HepG2 (cell line): ENCODE results near the gene WNT10A. TPM values are rescaled to one million over a fixed set of nuclear protein-coding genes. Genes with fewer than 3 reads are reported as not detected.

ENCODE experiments used
- ATAC-seq: fragments of 200-7000 bp; cut with Tn5 transposase; 3 replicates; pipeline ENCODE4 v1.9.1; 2020; ENCODE audit warnings: mild to moderate bottlenecking, moderate library complexity
- BruUV-seq: library from RNA; stranded (reverse); fragments of 400-500 nt; replicated peaks from 2 replicates; lab custom pipeline; 2021; lab: Mats Ljungman, UMichigan
- CTCF ChIA-PET: fragments of 300-600 bp; formaldehyde crosslinking; extraction: SDS; loops from one replicate; lab custom pipeline; 2021; ENCODE audit warnings: low total read pairs, inconsistent platforms, low intra/inter-chr PET ratio; lab: Yijun Ruan, JAX
- POLR2A ChIA-PET: fragments of 350-600 bp; sonication (Branson Sonifier 250); formaldehyde crosslinking; loops from one replicate; lab custom pipeline; 2020; ENCODE audit warnings: antibody characterized with exemption, inconsistent platforms; lab: Yijun Ruan, JAX
- DNase-seq: peaks from one replicate; pipeline ENCODE4 v3.0.0-alpha.2; 2015; ENCODE audit warnings: low spot score
- FAIRE-seq: peaks from 3 replicates; lab custom pipeline; 2011; peaks lifted over from hg19 to GRCh38; lab: Jason Lieb, UNC
- H2AFZ ChIP-seq: one replicate; pipeline ENCODE4 v1.6.1; 2011; ENCODE audit warnings: low read length, inconsistent platforms
- H3K27ac ChIP-seq: fragments of 300-600 bp; 3 replicates; pipeline ENCODE4 v1.8.0; 2011; ENCODE audit warnings: mixed run types, mild to moderate bottlenecking, mixed read lengths, low read length, inconsistent platforms; ENCODE audit not compliant: insufficient read depth; ENCODE audit errors: extremely low read length
- H3K27me3 ChIP-seq, 2 experiments: fragments of 200-600 bp in 1 of 2; 2 replicates in 1 of 2; 3 replicates in 1 of 2; pipeline versions ENCODE4 v1.6.0 to v1.8.0; 2011; ENCODE audit warnings: low read length in 2 of 2, mild to moderate bottlenecking in 2 of 2, moderate library complexity in 2 of 2, inconsistent platforms in 1 of 2; ENCODE audit not compliant: insufficient read depth in 2 of 2, control insufficient read depth in 1 of 2
- H3K36me3 ChIP-seq, 2 experiments: fragments of 200-600 bp in 1 of 2; replicated peaks in 1 of 2; 2 replicates in 1 of 2; 3 replicates in 1 of 2; pipeline versions ENCODE4 v1.5.1 to v1.8.0; 2011; ENCODE audit warnings: low read length in 2 of 2, inconsistent platforms in 1 of 2; ENCODE audit not compliant: insufficient read depth in 2 of 2, control insufficient read depth in 1 of 2
- H3K4me1 ChIP-seq: 2 replicates; pipeline ENCODE4 v1.5.1; 2012; ENCODE audit warnings: low read length, inconsistent platforms; ENCODE audit not compliant: insufficient read depth
- H3K4me2 ChIP-seq: 2 replicates; pipeline ENCODE4 v1.6.0; 2011; ENCODE audit warnings: low read depth, low read length, inconsistent platforms
- H3K4me3 ChIP-seq, 3 experiments: fragments of 200-600 bp in 1 of 3; sonication (generic), shearing (Covaris generic) in 1 of 3; replicated peaks in 1 of 3; 2 replicates each; pipeline ENCODE4 v1.5.1; 2011 to 2016; ENCODE audit warnings: low read length in 3 of 3, inconsistent platforms in 2 of 3, low read depth in 2 of 3, mild to moderate bottlenecking in 2 of 3, control low read depth in 1 of 3, mixed read lengths in 1 of 3; ENCODE audit not compliant: insufficient read depth in 1 of 3
- H3K79me2 ChIP-seq: one replicate; pipeline ENCODE4 v1.6.1; 2011; ENCODE audit warnings: low read length, inconsistent platforms; ENCODE audit not compliant: insufficient read depth
- H3K9ac ChIP-seq: 2 replicates; pipeline ENCODE4 v1.6.0; 2011; ENCODE audit warnings: mild to moderate bottlenecking, low read depth, low read length, inconsistent platforms; ENCODE audit not compliant: insufficient read depth
- H3K9me3 ChIP-seq: 2 replicates; pipeline ENCODE4 v1.5.1; 2012; ENCODE audit warnings: mild to moderate bottlenecking, low read length
- H4K20me1 ChIP-seq: 2 replicates; pipeline ENCODE4 v1.6.0; 2011; ENCODE audit warnings: inconsistent platforms, mild to moderate bottlenecking, low read length, moderate library complexity; ENCODE audit not compliant: insufficient read depth
- PAXIP1 ChIP-seq: sonication (generic); formaldehyde crosslinking; conservative IDR thresholded peaks from 2 replicates; pipeline ENCODE4 v1.4.0; 2020; ENCODE audit warnings: mild to moderate bottlenecking, missing genetic modification reagents, moderate library complexity
- ZNF362 ChIP-seq: sonication (generic); formaldehyde crosslinking; IDR thresholded peaks from 2 replicates; pipeline ENCODE4 v1.4.0; 2020; ENCODE audit warnings: missing genetic modification reagents, mild to moderate bottlenecking, borderline replicate concordance
- ZNF431 ChIP-seq: sonication (generic); formaldehyde crosslinking; IDR thresholded peaks from 2 replicates; pipeline ENCODE4 v1.9.0; 2022; ENCODE audit warnings: missing genetic modification reagents, low read depth, mild to moderate bottlenecking, borderline replicate concordance
- ZNF460 ChIP-seq: sonication (generic); formaldehyde crosslinking; IDR thresholded peaks from 2 replicates; pipeline ENCODE4 v1.5.1; 2020; ENCODE audit warnings: missing genetic modification reagents, mild to moderate bottlenecking, borderline replicate concordance
- ZNF562 ChIP-seq: sonication (generic); formaldehyde crosslinking; IDR thresholded peaks from 2 replicates; pipeline ENCODE4 v1.8.0; 2022; ENCODE audit warnings: missing genetic modification reagents, borderline replicate concordance
- WGBS: methylation state at CpG from one replicate; pipeline ENCODE4 v1.1.6; 2017; ENCODE audit warnings: low lambda C conversion rate; 5-methylcytosine and 5-hydroxymethylcytosine counted together
- in situ Hi-C: cut with HindIII; loops from 2 replicates; pipeline ENCODE4 v1.10.0; 2017; ENCODE audit warnings: low pct_unique_long_range_greater_than_20kb; ENCODE audit not compliant: extremely low pct_ligation_motif_present
- intact Hi-C: fragments of 100-400 bp; cut with micrococcal nuclease; formaldehyde crosslinking; loops from one replicate; pipeline ENCODE4 v1.10.0; 2022; ENCODE audit not compliant: unreplicated experiment
- polyA plus RNA-seq, 8 experiments: library from polyadenylated mRNA; depleted of rRNA in 3 of 8; stranded (reverse) in 7 of 8; unstranded in 1 of 8; fragments of >200 nt; fragmentation: Illumina TruSeq in 4 of 8; extraction: Trizol in 4 of 8; gene quantifications; 2 replicates each; pipeline versions ENCODE4 v1.2.1 to v1.2.3, GENCODE V29; 2011 to 2016; ENCODE audit warnings: low read depth in 4 of 8, missing spikeins in 1 of 8, mixed read lengths in 1 of 8; ENCODE audit not compliant: insufficient read depth in 1 of 8
- total RNA-seq, 5 experiments: library from RNA; depleted of rRNA; stranded (reverse); fragments of >200 nt; fragmentation: Illumina TruSeq; extraction: Trizol; gene quantifications; 2 replicates each; pipeline ENCODE4 v1.2.3, GENCODE V29; 2016; ENCODE audit warnings: low read depth in 1 of 5

WNT10A gene
- total and polyA plus RNA-seq, 2 of the 13 experiments (the other 11 are each of a cell fraction or from before 2014, with no cell fraction given): 0.03 TPM; not detected in 1

- H3K27me3 ChIP-seq: peaks cover 18 to 67% of the 10 kb centered on the region in 2 experiments; a peak in 4 of 5 replicates
- 7% methylated on average over 12 of the region's 12 CpGs for WGBS
- peak; percentile 40 for FAIRE-seq
- no peaks in the 10 kb centered on the region for H3K9me3 ChIP-seq
- H3K36me3 ChIP-seq: no peaks in the 10 kb centered on the region
- no peak overlapping the region for H3K27ac ChIP-seq
- no peak for DNase-seq
- in situ Hi-C loops: no loop called here
- TF ChIP-seq ZNF431 (CRISPR knock-in tag) (no peak), ZNF362 (CRISPR knock-in tag) (peak; percentile 69; the same call in 1 of the 2 replicates), ZNF460 (CRISPR knock-in tag) (0 out of 2 replicates have a peak, but pooled peaks have one; percentile 11)
- no peak overlapping the region for H3K4me2 ChIP-seq
- H3K4me3 ChIP-seq: no peak overlapping the region
- no TSS peak for BruUV-seq
- H4K20me1 ChIP-seq: no peaks in the 10 kb centered on the region; the same call in 1 of the 2 replicates
- POLR2A ChIA-PET: interaction anchor here (1.0 kb wide), 1 partner anchor 23 kb away, joined by 3 read pairs; no protein-coding TSS in a partner anchor
- no peak overlapping the region for H3K9ac ChIP-seq
- intact Hi-C loops: no loop called here
- no peak for ATAC-seq
- H3K4me1 ChIP-seq: peaks cover 39% of the 10 kb centered on the region
- CTCF ChIA-PET: interaction anchor here (4.2 to 4.7 kb wide), 2 partner anchors 23 to 46 kb away, joined by 32 to 58 read pairs; no protein-coding TSS in a partner anchor
- no peak overlapping the region for H2AFZ ChIP-seq
- H3K79me2 ChIP-seq: no peaks in the 10 kb centered on the region
Measured at GRCh38 chr2:218899147-218899546, 18.5 kb downstream of the WNT10A start.

- no peak overlapping the region for H3K9ac ChIP-seq
- H3K4me1 ChIP-seq: peaks cover 21% of the 10 kb centered on the region
- no peaks in the 10 kb centered on the region for H3K79me2 ChIP-seq
- in situ Hi-C loops: no loop called here
- peaks cover 8 to 55% of the 10 kb centered on the region in 2 experiments; a peak in 4 of 5 replicates for H3K27me3 ChIP-seq
- H3K36me3 ChIP-seq: no peaks in the 10 kb centered on the region
- H4K20me1 ChIP-seq: no peaks in the 10 kb centered on the region
- no peak overlapping the region for H3K4me2 ChIP-seq
- intact Hi-C loops: no loop called here
- H3K27ac ChIP-seq: no peak overlapping the region
- H2AFZ ChIP-seq: no peak overlapping the region
- no peaks in the 10 kb centered on the region for H3K9me3 ChIP-seq
- TF ChIP-seq ZNF562 (CRISPR knock-in tag) (peak; percentile 19; the same call in 1 of the 2 replicates), PAXIP1 (CRISPR knock-in tag) (no peak)
- TF ChIP-seq, all 625 proteins: peak for 1
- DNase-seq: no peak
- ATAC-seq: no peak
- FAIRE-seq: no peak
- BruUV-seq: no TSS peak
- 32% methylated on average over 4 of the region's 4 CpGs for whole genome bisulfite sequencing
- POLR2A ChIA-PET: no interaction called here
- H3K4me3 ChIP-seq: no peak overlapping the region
- CTCF ChIA-PET: no interaction called here
Measured at GRCh38 chr2:218902427-218902826, 21.8 kb downstream of the WNT10A start.
